Measurements from ENCODE around the gene MAGEC3.

DNA sequence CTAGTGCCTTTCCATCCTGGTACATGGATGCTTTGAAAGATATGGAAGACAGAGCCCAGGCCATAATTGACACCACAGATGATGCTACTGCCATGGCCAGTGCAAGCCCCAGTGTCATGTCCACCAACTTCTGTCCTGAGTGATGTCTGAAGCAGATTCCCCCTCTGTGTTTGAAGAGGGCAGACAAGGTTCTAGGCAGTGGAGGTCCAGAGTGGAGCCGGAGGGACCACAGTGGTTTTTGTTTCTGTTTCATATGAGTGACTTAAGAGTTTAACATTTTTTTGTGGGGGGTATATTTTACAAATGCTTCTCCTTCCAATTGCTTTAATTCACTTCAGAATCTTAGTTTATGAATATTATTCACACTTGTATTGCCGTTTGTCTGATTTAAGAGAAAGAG is 59.6 kb downstream of the MAGEC3 start:
- TF ChIP-seq, protein P1, sequence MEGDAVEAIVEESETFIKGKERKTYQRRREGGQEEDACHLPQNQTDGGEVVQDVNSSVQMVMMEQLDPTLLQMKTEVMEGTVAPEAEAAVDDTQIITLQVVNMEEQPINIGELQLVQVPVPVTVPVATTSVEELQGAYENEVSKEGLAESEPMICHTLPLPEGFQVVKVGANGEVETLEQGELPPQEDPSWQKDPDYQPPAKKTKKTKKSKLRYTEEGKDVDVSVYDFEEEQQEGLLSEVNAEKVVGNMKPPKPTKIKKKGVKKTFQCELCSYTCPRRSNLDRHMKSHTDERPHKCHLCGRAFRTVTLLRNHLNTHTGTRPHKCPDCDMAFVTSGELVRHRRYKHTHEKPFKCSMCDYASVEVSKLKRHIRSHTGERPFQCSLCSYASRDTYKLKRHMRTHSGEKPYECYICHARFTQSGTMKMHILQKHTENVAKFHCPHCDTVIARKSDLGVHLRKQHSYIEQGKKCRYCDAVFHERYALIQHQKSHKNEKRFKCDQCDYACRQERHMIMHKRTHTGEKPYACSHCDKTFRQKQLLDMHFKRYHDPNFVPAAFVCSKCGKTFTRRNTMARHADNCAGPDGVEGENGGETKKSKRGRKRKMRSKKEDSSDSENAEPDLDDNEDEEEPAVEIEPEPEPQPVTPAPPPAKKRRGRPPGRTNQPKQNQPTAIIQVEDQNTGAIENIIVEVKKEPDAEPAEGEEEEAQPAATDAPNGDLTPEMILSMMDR (IDR thresholded peaks at IDR 0.05): no peak
- TF ChIP-seq POLR2A (IDR thresholded peaks at IDR 0.05): no peak

Data from body of pancreas (tissue), 4 donors.